Caco-2 (cell line): ENCODE results near the gene OR52I1. TPM values are rescaled to one million over a fixed set of nuclear protein-coding genes. Genes with fewer than 3 reads are reported as not detected.

ENCODE experiments used
- BruUV-seq: library from RNA; stranded (reverse); fragments of 400-500 nt; replicated peaks from 2 replicates; lab custom pipeline; 2021; lab: Mats Ljungman, UMichigan
- CTCF ChIA-PET: fragments of 300-600 bp; sonication (Branson Sonifier 250); formaldehyde crosslinking; loops from one replicate; lab custom pipeline; 2022; ENCODE audit warnings: antibody characterized with exemption; lab: Charles Lee
- POLR2A ChIA-PET: fragments of 300-600 bp; sonication (Branson Sonifier 250); formaldehyde crosslinking; loops from one replicate; lab custom pipeline; 2022; ENCODE audit warnings: antibody characterized with exemption; lab: Charles Lee
- DNase-seq, 2 experiments: peaks; one replicate each; pipeline versions ENCODE4 v3.0.0 to v3.0.0-alpha.2; 2020 to 2022
- H3K27me3 ChIP-seq: replicated peaks from 2 replicates; pipeline ENCODE4 v1.6.0; 2011; ENCODE audit warnings: low read length; ENCODE audit not compliant: control insufficient read depth, insufficient read depth
- H3K36me3 ChIP-seq: 2 replicates; pipeline ENCODE4 v1.5.1; 2011; ENCODE audit warnings: low read length; ENCODE audit not compliant: control insufficient read depth, insufficient read depth
- H3K4me1 ChIP-seq: fragments of 250-450 bp; sonication (Bioruptor Pico); 2 replicates; pipeline ENCODE4 v1.5.1; 2020; ENCODE audit warnings: mild to moderate bottlenecking
- H3K4me3 ChIP-seq: 2 replicates; pipeline ENCODE4 v1.5.1; 2011; ENCODE audit warnings: low read depth, mild to moderate bottlenecking, control low read depth, low read length
- H3K9me3 ChIP-seq: fragments of 250-450 bp; sonication (Bioruptor Pico); 2 replicates; pipeline ENCODE4 v1.5.1; 2020; ENCODE audit warnings: mild to moderate bottlenecking, moderate library complexity
- H3K27ac Mint-ChIP-seq: one replicate; pipeline ENCODE4 v1.8.0; 2022; ENCODE audit warnings: mixed read lengths; ENCODE audit not compliant: unreplicated experiment
- H3K27me3 Mint-ChIP-seq: one replicate; pipeline ENCODE4 v1.8.0; 2022; ENCODE audit warnings: mixed read lengths; ENCODE audit not compliant: insufficient read depth, unreplicated experiment
- H3K36me3 Mint-ChIP-seq: one replicate; pipeline ENCODE4 v1.8.0; 2022; ENCODE audit warnings: mild to moderate bottlenecking, mixed read lengths; ENCODE audit not compliant: insufficient read depth, unreplicated experiment
- H3K4me1 Mint-ChIP-seq: one replicate; pipeline ENCODE4 v1.8.0; 2022; ENCODE audit warnings: low read depth, mixed read lengths; ENCODE audit not compliant: unreplicated experiment
- H3K4me3 Mint-ChIP-seq: one replicate; pipeline ENCODE4 v1.8.0; 2022; ENCODE audit warnings: mild to moderate bottlenecking, moderate library complexity, mixed read lengths; ENCODE audit not compliant: unreplicated experiment
- H3K9me3 Mint-ChIP-seq: one replicate; pipeline ENCODE4 v1.8.0; 2022; ENCODE audit warnings: mixed read lengths; ENCODE audit not compliant: unreplicated experiment
- intact Hi-C: fragments of 100-400 bp; cut with micrococcal nuclease; formaldehyde crosslinking; loops from one replicate; pipeline ENCODE4 v1.10.0; 2022; ENCODE audit not compliant: unreplicated experiment
- total RNA-seq: library from RNA; stranded (reverse); gene quantifications from 2 replicates; pipeline ENCODE4 v1.2.3, GENCODE V29; 2022
- TF ChIP-seq, protein P1 (sequence below), 2 experiments: fragments of 200-600 bp in 1 of 2; IDR thresholded peaks; 1 replicate in 1 of 2; 2 replicates in 1 of 2; pipeline versions ENCODE4 v1.5.1 to v1.8.0; 2011 to 2022; ENCODE audit warnings: antibody characterized with exemption in 1 of 2, control low read depth in 1 of 2, inconsistent platforms in 1 of 2, low read depth in 1 of 2, low read length in 1 of 2, mild to moderate bottlenecking in 1 of 2, moderate library complexity in 1 of 2; ENCODE audit not compliant: insufficient read depth in 1 of 2, severe bottlenecking in 1 of 2, unreplicated experiment in 1 of 2

OR52I1 gene
- total RNA-seq, 1 experiment from 2014 or later: not detected

DNA sequence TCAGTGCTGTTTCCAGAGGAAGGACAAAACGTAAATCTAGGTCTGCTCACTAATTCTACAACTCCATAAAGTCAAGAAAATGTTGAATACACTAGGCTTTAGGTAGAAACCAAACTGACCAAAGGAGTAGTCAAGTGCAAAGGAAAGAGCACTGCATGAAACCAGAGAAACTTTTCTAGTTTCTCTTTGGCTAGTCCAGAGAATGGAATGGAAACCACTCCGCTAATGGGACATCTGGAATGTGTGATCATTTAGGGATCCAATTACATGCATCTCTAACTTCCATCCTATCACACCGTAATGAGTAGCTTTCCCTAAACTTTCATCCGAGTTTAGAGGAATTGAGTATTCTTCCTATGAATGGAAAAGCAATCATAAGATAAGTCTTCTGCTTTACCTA lies 46.4 kb upstream of the OR52I1 start:
- Histone ChIP-seq H3K36me3 (no peaks in the 10 kb centered on the region), H3K9me3 (no peaks in the 10 kb centered on the region), H3K4me3 (no peak overlapping the region), H3K27me3 (no peaks in the 10 kb centered on the region), H3K4me1 (peaks cover 18% of the 10 kb centered on the region)
- ChIA-PET POLR2A (no interaction called here), CTCF (no interaction called here)
- intact Hi-C loops: loop anchor here (5.0 kb wide), 1 partner anchor 60 kb away; the partner anchor contains the start of gene TRIM68
- Mint-ChIP-seq H3K36me3 (no peaks in the 10 kb centered on the region), H3K4me3 (no peak overlapping the region), H3K9me3 (no peaks in the 10 kb centered on the region), H3K4me1 (no peaks in the 10 kb centered on the region), H3K27me3 (no peaks in the 10 kb centered on the region), H3K27ac (no peak overlapping the region)
- BruUV-seq: no TSS peak
- DNase-seq: no peak
- TF ChIP-seq, protein P1, sequence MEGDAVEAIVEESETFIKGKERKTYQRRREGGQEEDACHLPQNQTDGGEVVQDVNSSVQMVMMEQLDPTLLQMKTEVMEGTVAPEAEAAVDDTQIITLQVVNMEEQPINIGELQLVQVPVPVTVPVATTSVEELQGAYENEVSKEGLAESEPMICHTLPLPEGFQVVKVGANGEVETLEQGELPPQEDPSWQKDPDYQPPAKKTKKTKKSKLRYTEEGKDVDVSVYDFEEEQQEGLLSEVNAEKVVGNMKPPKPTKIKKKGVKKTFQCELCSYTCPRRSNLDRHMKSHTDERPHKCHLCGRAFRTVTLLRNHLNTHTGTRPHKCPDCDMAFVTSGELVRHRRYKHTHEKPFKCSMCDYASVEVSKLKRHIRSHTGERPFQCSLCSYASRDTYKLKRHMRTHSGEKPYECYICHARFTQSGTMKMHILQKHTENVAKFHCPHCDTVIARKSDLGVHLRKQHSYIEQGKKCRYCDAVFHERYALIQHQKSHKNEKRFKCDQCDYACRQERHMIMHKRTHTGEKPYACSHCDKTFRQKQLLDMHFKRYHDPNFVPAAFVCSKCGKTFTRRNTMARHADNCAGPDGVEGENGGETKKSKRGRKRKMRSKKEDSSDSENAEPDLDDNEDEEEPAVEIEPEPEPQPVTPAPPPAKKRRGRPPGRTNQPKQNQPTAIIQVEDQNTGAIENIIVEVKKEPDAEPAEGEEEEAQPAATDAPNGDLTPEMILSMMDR (IDR thresholded peaks at IDR 0.05; ENCODE audit: insufficient read depth in 1 of 2, low read depth in 1 of 2, low read length in 1 of 2, severe bottlenecking in 1 of 2, unreplicated experiment in 1 of 2): no peak

DNA sequence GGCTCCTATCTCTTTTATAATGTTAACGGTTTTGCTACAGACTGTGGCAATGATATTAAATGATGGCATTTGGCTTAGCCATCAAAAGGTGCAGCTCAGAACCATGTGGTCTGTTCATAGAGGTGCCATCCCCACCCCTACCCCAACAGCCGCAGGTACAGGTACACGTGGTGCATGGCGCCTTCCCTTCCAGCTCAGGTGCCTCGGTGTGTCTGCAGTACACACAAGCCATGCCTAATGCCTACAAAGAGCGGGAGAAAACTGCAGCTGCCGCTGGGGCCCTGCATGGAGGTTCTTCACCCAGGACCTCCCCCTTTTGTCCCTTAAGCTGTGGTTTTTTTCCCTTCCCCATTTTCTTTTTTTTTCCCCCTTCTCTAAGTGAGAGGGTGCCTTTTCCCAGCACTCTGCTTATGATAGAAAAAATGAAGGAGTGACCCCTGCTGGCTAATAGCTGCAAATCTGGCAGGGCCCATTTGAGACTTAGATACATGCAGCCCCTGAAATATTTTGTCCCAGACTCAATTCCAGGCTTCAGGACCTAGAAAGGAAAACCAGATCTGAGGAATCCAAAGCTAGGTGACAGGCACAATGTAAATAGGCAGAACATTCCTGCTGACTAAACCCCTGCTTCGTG lies 42.4 kb upstream of the OR52I1 start:
- Mint-ChIP-seq H3K36me3 (no peaks in the 10 kb centered on the region), H3K27me3 (no peaks in the 10 kb centered on the region), H3K4me1 (no peaks in the 10 kb centered on the region), H3K9me3 (no peaks in the 10 kb centered on the region), H3K4me3 (no peak overlapping the region), H3K27ac (no peak overlapping the region)
- ChIA-PET CTCF (interaction anchor here (0.7 to 2.1 kb wide), 2 partner anchors 364 to 369 kb away, joined by 4 to 5 read pairs; no protein-coding TSS in a partner anchor), POLR2A (no interaction called here)
- intact Hi-C loops: loop anchor here (1.0 kb wide), 1 partner anchor 364 kb away; no protein-coding TSS in a partner anchor
- no peaks in the 10 kb centered on the region for H3K9me3 ChIP-seq
- no peaks in the 10 kb centered on the region for H3K27me3 ChIP-seq
- DNase-seq: no peak
- TF ChIP-seq, protein P1 (IDR thresholded peaks at IDR 0.05; ENCODE audit: insufficient read depth in 1 of 2, low read depth in 1 of 2, low read length in 1 of 2, severe bottlenecking in 1 of 2, unreplicated experiment in 1 of 2): peak; percentile 25 to 36
- H3K36me3 ChIP-seq: no peaks in the 10 kb centered on the region
- H3K4me3 ChIP-seq: no peak overlapping the region
- no TSS peak for BruUV-seq
- peaks cover 15% of the 10 kb centered on the region for H3K4me1 ChIP-seq

DNA sequence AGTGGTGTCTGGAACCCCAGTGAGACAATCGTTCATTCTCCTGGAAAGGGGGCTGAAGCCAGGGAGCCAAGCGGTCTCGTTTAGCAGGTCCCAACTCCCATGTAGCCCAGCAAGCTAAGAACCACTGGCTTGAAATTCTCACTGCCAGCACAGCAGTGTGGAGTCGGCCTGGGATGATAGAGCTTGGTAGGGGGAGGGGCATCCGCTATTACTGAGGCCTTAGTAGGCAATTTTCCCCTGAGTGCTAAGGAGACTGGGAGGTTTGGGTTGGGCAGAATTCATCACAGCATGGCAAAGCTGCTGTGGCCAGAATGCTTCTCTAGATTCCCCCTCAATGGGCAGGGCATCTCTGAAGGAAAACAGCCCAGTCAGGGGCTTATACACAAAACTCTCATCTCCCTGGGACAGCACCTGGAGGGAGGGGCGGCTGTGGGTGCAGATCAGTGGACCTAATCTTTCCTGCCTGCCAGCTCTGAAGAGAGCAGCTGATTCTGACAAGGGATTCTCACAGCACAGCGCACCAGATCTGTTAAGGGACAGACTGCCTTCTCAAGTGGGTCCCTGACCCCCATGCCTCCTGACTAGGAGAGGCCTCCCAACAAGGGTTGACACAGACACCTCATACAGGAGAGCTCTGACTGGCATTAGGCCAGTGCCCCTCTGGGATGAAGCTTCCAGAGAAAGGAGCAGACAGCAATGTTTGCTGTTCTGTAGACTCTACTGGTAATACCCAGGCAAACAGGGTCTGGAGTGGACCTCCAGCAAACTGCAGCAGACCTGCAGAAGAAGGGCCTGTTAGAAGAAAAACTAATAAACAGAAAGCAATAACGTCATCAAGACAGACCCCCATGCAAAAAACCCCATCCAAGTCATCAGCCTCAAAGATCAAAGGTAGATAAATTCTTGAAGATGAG lies 34.1 kb upstream of the OR52I1 start:
- POLR2A ChIA-PET: no interaction called here
- Mint-ChIP-seq H3K9me3 (no peaks in the 10 kb centered on the region), H3K36me3 (no peaks in the 10 kb centered on the region), H3K4me3 (no peak overlapping the region), H3K4me1 (peaks cover 7% of the 10 kb centered on the region), H3K27me3 (no peaks in the 10 kb centered on the region), H3K27ac (peak overlapping the region; percentile 5)
- TF ChIP-seq, protein P1 (IDR thresholded peaks at IDR 0.05; ENCODE audit: insufficient read depth in 1 of 2, low read depth in 1 of 2, low read length in 1 of 2, severe bottlenecking in 1 of 2, unreplicated experiment in 1 of 2): no peak
- no TSS peak for BruUV-seq
- H3K27me3 ChIP-seq: no peaks in the 10 kb centered on the region
- intact Hi-C loops: no loop called here
- peaks cover 26% of the 10 kb centered on the region for H3K4me1 ChIP-seq
- CTCF ChIA-PET: interaction anchor here (2.0 kb wide), 1 partner anchor 20 kb away, joined by 8 read pairs; no protein-coding TSS in a partner anchor
- peaks cover 8% of the 10 kb centered on the region for H3K9me3 ChIP-seq
- no peaks in the 10 kb centered on the region for H3K36me3 ChIP-seq
- no peak for DNase-seq
- no peak overlapping the region for H3K4me3 ChIP-seq
